Loucy (cell line): ENCODE data around the gene ACOT6.

Experiments
- H2AFZ ChIP-seq: fragments of 200-600 bp; sonication (generic); 2 replicates; pipeline ENCODE4 v1.6.0; 2016; ENCODE audit warnings: antibody characterized with exemption, mild to moderate bottlenecking, low read length, moderate library complexity
- H3F3A ChIP-seq: fragments of 200-600 bp; 2 replicates; pipeline ENCODE4 v1.6.0; 2016; ENCODE audit warnings: antibody characterized with exemption, low read depth, mild to moderate bottlenecking
- H3K27me3 ChIP-seq: fragments of 200-600 bp; sonication (generic); 2 replicates; pipeline ENCODE4 v1.6.1; 2014; ENCODE audit warnings: low read length, mild to moderate bottlenecking; ENCODE audit not compliant: insufficient read depth, poor library complexity, severe bottlenecking
- H3K36me3 ChIP-seq: fragments of 200-600 bp; sonication (generic); 2 replicates; pipeline ENCODE4 v1.6.1; 2016; ENCODE audit warnings: low read length; ENCODE audit not compliant: insufficient read depth
- H3K4me1 ChIP-seq: fragments of 200-600 bp; sonication (generic); 2 replicates; pipeline ENCODE4 v1.5.1; 2014; ENCODE audit warnings: low read length, mild to moderate bottlenecking; ENCODE audit not compliant: insufficient read depth, poor library complexity, severe bottlenecking
- H3K4me2 ChIP-seq: fragments of 200-600 bp; sonication (generic); 2 replicates; pipeline ENCODE4 v1.6.0; 2014; ENCODE audit warnings: antibody characterized with exemption, low read length, low read depth, mild to moderate bottlenecking; ENCODE audit not compliant: poor library complexity, severe bottlenecking
- H3K4me3 ChIP-seq: fragments of 200-600 bp; sonication (generic); 2 replicates; pipeline ENCODE4 v1.5.1; 2014; ENCODE audit warnings: low read length, mild to moderate bottlenecking, mixed read lengths; ENCODE audit not compliant: poor library complexity, severe bottlenecking
- H3K79me2 ChIP-seq: fragments of 200-600 bp; sonication (generic); 2 replicates; pipeline ENCODE4 v1.6.1; 2014; ENCODE audit warnings: low read length; ENCODE audit not compliant: insufficient read depth
- H3K9ac ChIP-seq: fragments of 200-600 bp; sonication (generic); 2 replicates; pipeline ENCODE4 v1.6.0; 2014; ENCODE audit warnings: mild to moderate bottlenecking, low read depth, low read length, moderate library complexity; ENCODE audit not compliant: poor library complexity, severe bottlenecking
- H3K9me2 ChIP-seq: fragments of 200-600 bp; sonication (generic); replicated peaks from 2 replicates; pipeline ENCODE4 v1.6.1; 2016; ENCODE audit warnings: low read depth, low read length, mixed read lengths
- H3K9me3 ChIP-seq: fragments of 200-600 bp; sonication (generic); 2 replicates; pipeline ENCODE4 v1.6.1; 2014; ENCODE audit warnings: mild to moderate bottlenecking, antibody characterized with exemption, low read length, low read depth; ENCODE audit not compliant: insufficient read depth
- H4K20me1 ChIP-seq: fragments of 200-600 bp; sonication (generic); 2 replicates; pipeline ENCODE4 v1.6.0; 2014; ENCODE audit warnings: antibody characterized with exemption, low read length, mild to moderate bottlenecking; ENCODE audit not compliant: insufficient read depth, poor library complexity, severe bottlenecking
- EZH2phosphoT487 ChIP-seq: fragments of 200-600 bp; IDR thresholded peaks from 2 replicates; pipeline ENCODE4 v1.6.1; 2018; ENCODE audit warnings: antibody characterized with exemption, mild to moderate bottlenecking, moderate library complexity, borderline replicate concordance
- TF ChIP-seq, protein P1 (sequence below): fragments of 200-600 bp; sonication (generic); conservative IDR thresholded peaks from 2 replicates; pipeline ENCODE4 v1.5.1; 2014; ENCODE audit warnings: mild to moderate bottlenecking, antibody characterized with exemption, low read length

Gene ACOT6

DNA sequence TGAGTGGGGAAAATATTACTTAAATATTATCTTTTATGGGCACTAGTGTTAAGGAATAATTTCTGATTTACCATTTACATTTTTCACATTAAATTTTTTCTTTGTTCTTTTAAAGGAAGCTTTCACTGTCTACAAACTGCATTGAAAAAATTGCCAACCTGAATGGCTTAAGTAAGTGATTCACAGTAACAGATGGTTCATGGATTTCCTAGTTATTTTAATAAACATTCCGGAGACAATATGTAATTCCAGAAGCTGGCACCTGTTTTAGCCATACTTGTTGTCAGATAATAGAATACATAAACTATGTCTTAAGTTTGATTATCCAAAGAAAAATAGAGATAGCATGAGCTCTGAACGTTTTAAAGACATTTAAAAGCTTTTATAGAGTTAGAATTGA is 49.6 kb downstream of the ACOT6 start:
- no peaks in the 10 kb centered on the region for H3K27me3 ChIP-seq
- no peaks in the 10 kb centered on the region for H3K9me2 ChIP-seq
- no peaks in the 10 kb centered on the region for H3K4me1 ChIP-seq
- TF ChIP-seq EZH2phosphoT487: no peak
- TF ChIP-seq, protein P1, sequence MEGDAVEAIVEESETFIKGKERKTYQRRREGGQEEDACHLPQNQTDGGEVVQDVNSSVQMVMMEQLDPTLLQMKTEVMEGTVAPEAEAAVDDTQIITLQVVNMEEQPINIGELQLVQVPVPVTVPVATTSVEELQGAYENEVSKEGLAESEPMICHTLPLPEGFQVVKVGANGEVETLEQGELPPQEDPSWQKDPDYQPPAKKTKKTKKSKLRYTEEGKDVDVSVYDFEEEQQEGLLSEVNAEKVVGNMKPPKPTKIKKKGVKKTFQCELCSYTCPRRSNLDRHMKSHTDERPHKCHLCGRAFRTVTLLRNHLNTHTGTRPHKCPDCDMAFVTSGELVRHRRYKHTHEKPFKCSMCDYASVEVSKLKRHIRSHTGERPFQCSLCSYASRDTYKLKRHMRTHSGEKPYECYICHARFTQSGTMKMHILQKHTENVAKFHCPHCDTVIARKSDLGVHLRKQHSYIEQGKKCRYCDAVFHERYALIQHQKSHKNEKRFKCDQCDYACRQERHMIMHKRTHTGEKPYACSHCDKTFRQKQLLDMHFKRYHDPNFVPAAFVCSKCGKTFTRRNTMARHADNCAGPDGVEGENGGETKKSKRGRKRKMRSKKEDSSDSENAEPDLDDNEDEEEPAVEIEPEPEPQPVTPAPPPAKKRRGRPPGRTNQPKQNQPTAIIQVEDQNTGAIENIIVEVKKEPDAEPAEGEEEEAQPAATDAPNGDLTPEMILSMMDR: no peak
- H4K20me1 ChIP-seq: no peaks in the 10 kb centered on the region
- H3K36me3 ChIP-seq: no peaks in the 10 kb centered on the region
- H3F3A ChIP-seq: no peaks in the 10 kb centered on the region
- H3K79me2 ChIP-seq: no peaks in the 10 kb centered on the region
- no peak overlapping the region for H2AFZ ChIP-seq
- no peak overlapping the region for H3K9ac ChIP-seq
- no peak overlapping the region for H3K4me2 ChIP-seq
- no peak overlapping the region for H3K4me3 ChIP-seq
- H3K9me3 ChIP-seq: no peaks in the 10 kb centered on the region

DNA sequence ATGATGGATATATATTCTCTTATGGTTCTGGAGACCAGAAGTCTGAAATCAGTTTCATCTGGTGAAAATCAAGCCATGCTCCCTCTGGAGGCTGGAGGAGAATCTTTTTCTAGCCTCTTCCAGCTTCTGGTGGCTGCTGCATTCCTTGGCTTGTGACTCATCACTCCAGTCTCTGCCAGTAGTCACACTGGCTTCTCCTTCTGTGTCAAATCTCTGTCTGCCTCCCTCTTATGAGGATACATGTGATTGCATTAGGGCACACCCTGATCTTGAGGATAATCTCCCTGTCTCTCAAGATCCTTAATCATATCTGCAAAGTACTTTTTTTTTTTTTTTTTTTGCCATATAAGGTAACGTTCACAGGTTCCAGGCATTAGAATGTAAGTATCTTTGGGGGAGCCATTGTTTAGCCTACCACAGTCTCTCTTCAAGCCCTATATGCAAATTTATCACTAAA is 50.2 kb downstream of the ACOT6 start:
- no peaks in the 10 kb centered on the region for H3K27me3 ChIP-seq
- TF ChIP-seq, protein P1: peak; percentile 33
- no peak for TF ChIP-seq EZH2phosphoT487
- no peaks in the 10 kb centered on the region for H3K9me2 ChIP-seq
- H3K36me3 ChIP-seq: no peaks in the 10 kb centered on the region
- H3K4me3 ChIP-seq: no peak overlapping the region
- no peak overlapping the region for H3K9ac ChIP-seq
- no peak overlapping the region for H2AFZ ChIP-seq
- no peaks in the 10 kb centered on the region for H3F3A ChIP-seq
- no peaks in the 10 kb centered on the region for H3K4me1 ChIP-seq
- H4K20me1 ChIP-seq: no peaks in the 10 kb centered on the region
- no peaks in the 10 kb centered on the region for H3K79me2 ChIP-seq
- H3K9me3 ChIP-seq: no peaks in the 10 kb centered on the region
- no peak overlapping the region for H3K4me2 ChIP-seq

DNA sequence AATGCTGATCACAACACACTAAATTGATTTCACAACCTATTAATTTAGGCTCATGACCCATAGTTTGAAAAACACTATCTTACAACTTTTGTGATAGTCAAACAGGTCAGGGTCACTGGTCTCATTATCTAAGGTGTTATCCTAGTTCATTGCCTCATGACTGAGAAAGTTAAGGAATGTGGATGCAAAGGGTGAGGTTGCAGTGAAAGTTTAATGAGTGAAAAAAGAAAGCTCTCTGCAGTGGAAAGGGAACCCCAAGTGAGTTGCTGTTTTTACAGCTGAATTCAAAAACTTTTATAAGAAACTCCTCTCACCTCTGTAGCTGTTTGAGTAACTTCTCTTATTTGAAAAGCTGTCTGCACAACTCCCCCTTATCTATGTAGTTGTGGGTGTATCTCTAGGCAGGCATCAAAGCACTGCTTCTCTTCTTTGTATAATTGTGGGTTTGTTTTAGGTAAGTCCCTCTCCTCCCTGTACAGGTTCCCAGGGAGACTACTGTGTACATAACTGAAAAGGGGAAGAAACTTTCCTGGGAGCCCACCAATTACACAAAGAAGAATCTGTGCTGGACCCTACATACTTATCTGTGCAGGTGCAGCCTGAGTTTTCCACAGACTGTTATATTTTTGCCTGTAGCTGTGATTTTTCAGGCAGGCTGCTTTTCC is 51.4 kb downstream of the ACOT6 start:
- no peaks in the 10 kb centered on the region for H4K20me1 ChIP-seq
- no peaks in the 10 kb centered on the region for H3K79me2 ChIP-seq
- no peak overlapping the region for H3K9ac ChIP-seq
- no peaks in the 10 kb centered on the region for H3K4me1 ChIP-seq
- TF ChIP-seq, protein P1: no peak
- TF ChIP-seq EZH2phosphoT487: no peak
- no peaks in the 10 kb centered on the region for H3K27me3 ChIP-seq
- no peaks in the 10 kb centered on the region for H3F3A ChIP-seq
- no peaks in the 10 kb centered on the region for H3K9me3 ChIP-seq
- no peak overlapping the region for H3K4me2 ChIP-seq
- no peaks in the 10 kb centered on the region for H3K9me2 ChIP-seq
- H2AFZ ChIP-seq: no peak overlapping the region
- no peak overlapping the region for H3K4me3 ChIP-seq
- no peaks in the 10 kb centered on the region for H3K36me3 ChIP-seq
